Chondrocyte (in vitro differentiated cells): Measurements from ENCODE around the gene KDM4C. TPM values are rescaled to one million over a fixed set of nuclear protein-coding genes. Genes with fewer than 3 reads are reported as not detected.

Experiments
- DNase-seq: peaks from one replicate; pipeline ENCODE4 v3.0.0; 2021; ENCODE audit warnings: mixed read lengths, low spot score
- H3K27ac Mint-ChIP-seq: one replicate; pipeline ENCODE4 v1.8.0; 2021; ENCODE audit warnings: mild to moderate bottlenecking, moderate library complexity, mixed read lengths; ENCODE audit not compliant: unreplicated experiment
- H3K27me3 Mint-ChIP-seq: 2 replicates; pipeline ENCODE4 v1.8.0; 2021; ENCODE audit warnings: low read depth, mixed read lengths
- H3K36me3 Mint-ChIP-seq: 2 replicates; pipeline ENCODE4 v1.8.0; 2021; ENCODE audit warnings: low read depth, mixed read lengths
- H3K4me1 Mint-ChIP-seq: 2 replicates; pipeline ENCODE4 v1.8.0; 2021; ENCODE audit warnings: low read depth, mild to moderate bottlenecking, mixed read lengths
- H3K4me3 Mint-ChIP-seq: one replicate; pipeline ENCODE4 v1.8.0; 2021; ENCODE audit warnings: mild to moderate bottlenecking, moderate library complexity, mixed read lengths; ENCODE audit not compliant: unreplicated experiment
- H3K9me3 Mint-ChIP-seq: 2 replicates; pipeline ENCODE4 v1.8.0; 2021; ENCODE audit warnings: low read depth, mixed read lengths
- total RNA-seq: library from RNA; stranded (reverse); gene quantifications from 3 replicates; pipeline ENCODE4 v1.2.1, GENCODE V29; 2021
- TF ChIP-seq, protein P1 (sequence below): fragments of 200-600 bp; sonication (generic); IDR thresholded peaks from 2 replicates; pipeline ENCODE4 v1.5.0; 2021; ENCODE audit warnings: antibody characterized with exemption, mild to moderate bottlenecking, moderate library complexity

KDM4C gene
- total RNA-seq, 1 donor from 2014 or later: 18.1 TPM

GRCh38 chr9:7094052-7094451 lies 336.3 kb downstream of the KDM4C start:
- no peak overlapping the region for H3K4me3 Mint-ChIP-seq
- DNase-seq: no peak

DNA sequence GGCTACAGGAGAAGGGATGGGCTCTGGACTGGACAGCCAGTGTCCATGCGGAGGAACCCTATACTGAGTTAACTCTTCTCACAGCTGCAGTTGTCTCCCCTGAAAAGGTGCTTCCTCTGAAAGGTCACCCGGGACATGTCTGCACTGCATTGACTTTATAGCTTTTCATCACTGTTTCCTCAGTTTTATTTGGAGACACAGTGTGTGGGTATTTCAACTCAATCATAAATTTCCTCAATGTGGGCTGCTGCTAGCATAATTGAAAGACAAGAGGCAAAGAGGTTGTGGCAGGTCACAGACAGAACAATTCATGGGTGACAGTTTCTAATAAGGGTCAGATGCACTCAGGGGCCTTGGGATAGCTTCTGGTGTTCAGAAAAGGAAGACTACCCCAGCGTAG lies 336.8 kb downstream of the KDM4C start:
- Mint-ChIP-seq H3K36me3 (no peaks in the 10 kb centered on the region), H3K9me3 (no peaks in the 10 kb centered on the region), H3K4me1 (peaks cover 14% of the 10 kb centered on the region), H3K4me3 (no peak overlapping the region), H3K27ac (no peak overlapping the region), H3K27me3 (no peaks in the 10 kb centered on the region)
- no peak for DNase-seq
- TF ChIP-seq, protein P1, sequence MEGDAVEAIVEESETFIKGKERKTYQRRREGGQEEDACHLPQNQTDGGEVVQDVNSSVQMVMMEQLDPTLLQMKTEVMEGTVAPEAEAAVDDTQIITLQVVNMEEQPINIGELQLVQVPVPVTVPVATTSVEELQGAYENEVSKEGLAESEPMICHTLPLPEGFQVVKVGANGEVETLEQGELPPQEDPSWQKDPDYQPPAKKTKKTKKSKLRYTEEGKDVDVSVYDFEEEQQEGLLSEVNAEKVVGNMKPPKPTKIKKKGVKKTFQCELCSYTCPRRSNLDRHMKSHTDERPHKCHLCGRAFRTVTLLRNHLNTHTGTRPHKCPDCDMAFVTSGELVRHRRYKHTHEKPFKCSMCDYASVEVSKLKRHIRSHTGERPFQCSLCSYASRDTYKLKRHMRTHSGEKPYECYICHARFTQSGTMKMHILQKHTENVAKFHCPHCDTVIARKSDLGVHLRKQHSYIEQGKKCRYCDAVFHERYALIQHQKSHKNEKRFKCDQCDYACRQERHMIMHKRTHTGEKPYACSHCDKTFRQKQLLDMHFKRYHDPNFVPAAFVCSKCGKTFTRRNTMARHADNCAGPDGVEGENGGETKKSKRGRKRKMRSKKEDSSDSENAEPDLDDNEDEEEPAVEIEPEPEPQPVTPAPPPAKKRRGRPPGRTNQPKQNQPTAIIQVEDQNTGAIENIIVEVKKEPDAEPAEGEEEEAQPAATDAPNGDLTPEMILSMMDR: no peak

More at GRCh38 chr9:7094052-7094451, 336.3 kb downstream of the KDM4C start:
- H3K36me3 Mint-ChIP-seq: no peaks in the 10 kb centered on the region
- no peaks in the 10 kb centered on the region for H3K27me3 Mint-ChIP-seq
- no peak overlapping the region for H3K27ac Mint-ChIP-seq
- H3K4me1 Mint-ChIP-seq: peaks cover 19% of the 10 kb centered on the region
- TF ChIP-seq, protein P1: peak; percentile 75
- H3K9me3 Mint-ChIP-seq: no peaks in the 10 kb centered on the region

DNA sequence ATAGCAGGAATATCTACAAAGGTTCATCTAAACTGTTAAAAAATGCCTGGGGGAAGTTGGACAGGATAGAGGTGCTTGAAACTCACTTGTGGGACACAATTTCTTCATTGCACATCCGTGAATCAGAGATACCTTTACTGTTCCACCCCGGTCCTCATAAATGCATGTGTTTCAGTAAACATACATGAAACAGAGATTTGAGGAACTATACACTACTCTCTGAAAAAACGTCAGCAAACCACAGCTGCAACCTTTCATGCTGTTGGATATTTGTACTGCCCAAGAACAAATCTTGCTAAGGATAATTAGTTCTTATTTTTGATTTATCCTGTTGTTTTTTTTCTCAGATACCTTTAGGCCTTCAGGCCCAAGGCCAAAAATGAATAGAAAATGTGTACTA lies 337.3 kb downstream of the KDM4C start:
- TF ChIP-seq, protein P1: no peak

DNA sequence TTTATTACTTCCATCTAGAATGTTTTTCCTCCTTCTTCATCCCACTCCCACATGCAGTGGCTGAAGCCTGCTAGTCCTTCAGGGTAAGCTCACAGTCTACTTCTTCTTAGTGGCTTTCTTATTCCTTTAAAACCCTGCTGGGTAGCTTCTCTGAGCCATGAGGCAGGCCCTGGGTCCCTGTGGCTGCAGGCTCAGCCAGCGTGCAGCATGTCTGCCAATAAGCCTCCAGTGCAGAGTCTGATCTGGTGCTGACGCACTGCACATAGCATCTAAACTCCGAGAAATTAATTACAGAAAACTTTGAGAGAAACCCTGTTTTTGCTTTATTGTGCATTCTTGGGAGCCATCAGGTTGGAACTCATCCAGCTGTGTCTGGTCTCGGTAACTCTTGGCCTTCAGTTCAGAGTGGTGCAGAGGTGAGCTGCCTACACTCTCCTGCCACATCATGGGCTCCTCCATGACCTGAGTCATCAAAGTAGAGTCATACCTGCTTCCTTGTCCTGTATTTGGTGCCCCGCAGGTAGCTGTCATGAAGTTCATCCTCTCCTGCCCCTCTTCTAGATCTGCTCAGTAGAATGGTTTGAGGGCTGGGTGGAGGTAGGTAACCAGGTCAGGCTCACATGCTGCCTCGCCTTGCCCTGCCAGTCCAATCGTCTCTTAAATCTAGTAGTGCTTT lies 339.4 kb downstream of the KDM4C start:
- H3K4me1 Mint-ChIP-seq: peaks cover 4% of the 10 kb centered on the region
- TF ChIP-seq, protein P1: no peak
- H3K36me3 Mint-ChIP-seq: no peaks in the 10 kb centered on the region
- H3K4me3 Mint-ChIP-seq: no peak overlapping the region
- no peak for DNase-seq
- H3K9me3 Mint-ChIP-seq: no peaks in the 10 kb centered on the region
- no peaks in the 10 kb centered on the region for H3K27me3 Mint-ChIP-seq
- no peak overlapping the region for H3K27ac Mint-ChIP-seq

More for the DNA sequence above, 337.3 kb downstream of the KDM4C start:
- H3K4me1 Mint-ChIP-seq: peaks cover 9% of the 10 kb centered on the region
- H3K27ac Mint-ChIP-seq: no peak overlapping the region
- H3K27me3 Mint-ChIP-seq: no peaks in the 10 kb centered on the region
- no peaks in the 10 kb centered on the region for H3K36me3 Mint-ChIP-seq
- DNase-seq: no peak
- no peaks in the 10 kb centered on the region for H3K9me3 Mint-ChIP-seq
- H3K4me3 Mint-ChIP-seq: no peak overlapping the region

- Mint-ChIP-seq H3K36me3 (peaks cover 3% of the 10 kb centered on the region), H3K4me1 (peaks cover 4% of the 10 kb centered on the region), H3K27me3 (no peaks in the 10 kb centered on the region), H3K9me3 (no peaks in the 10 kb centered on the region), H3K27ac (no peak overlapping the region), H3K4me3 (no peak overlapping the region)
- TF ChIP-seq, protein P1: no peak
- DNase-seq: no peak
Observed at GRCh38 chr9:7097785-7098752, 340.3 kb downstream of the KDM4C start.
